Posterior cingulate gyrus (tissue), 11 donors: ENCODE results near the gene TRIO.

ENCODE experiments used
- DNase-seq, 10 donors: peaks; one replicate each; pipeline versions ENCODE4 v3.0.0 to v3.0.0-alpha.2; 2020 to 2021; ENCODE audit warnings: mixed read lengths in 3 of 10
- intact Hi-C: fragments of 100-400 bp; cut with DNase I; formaldehyde crosslinking; loops from one replicate; pipeline ENCODE4 v1.15.1; 2023

The TRIO gene

DNA sequence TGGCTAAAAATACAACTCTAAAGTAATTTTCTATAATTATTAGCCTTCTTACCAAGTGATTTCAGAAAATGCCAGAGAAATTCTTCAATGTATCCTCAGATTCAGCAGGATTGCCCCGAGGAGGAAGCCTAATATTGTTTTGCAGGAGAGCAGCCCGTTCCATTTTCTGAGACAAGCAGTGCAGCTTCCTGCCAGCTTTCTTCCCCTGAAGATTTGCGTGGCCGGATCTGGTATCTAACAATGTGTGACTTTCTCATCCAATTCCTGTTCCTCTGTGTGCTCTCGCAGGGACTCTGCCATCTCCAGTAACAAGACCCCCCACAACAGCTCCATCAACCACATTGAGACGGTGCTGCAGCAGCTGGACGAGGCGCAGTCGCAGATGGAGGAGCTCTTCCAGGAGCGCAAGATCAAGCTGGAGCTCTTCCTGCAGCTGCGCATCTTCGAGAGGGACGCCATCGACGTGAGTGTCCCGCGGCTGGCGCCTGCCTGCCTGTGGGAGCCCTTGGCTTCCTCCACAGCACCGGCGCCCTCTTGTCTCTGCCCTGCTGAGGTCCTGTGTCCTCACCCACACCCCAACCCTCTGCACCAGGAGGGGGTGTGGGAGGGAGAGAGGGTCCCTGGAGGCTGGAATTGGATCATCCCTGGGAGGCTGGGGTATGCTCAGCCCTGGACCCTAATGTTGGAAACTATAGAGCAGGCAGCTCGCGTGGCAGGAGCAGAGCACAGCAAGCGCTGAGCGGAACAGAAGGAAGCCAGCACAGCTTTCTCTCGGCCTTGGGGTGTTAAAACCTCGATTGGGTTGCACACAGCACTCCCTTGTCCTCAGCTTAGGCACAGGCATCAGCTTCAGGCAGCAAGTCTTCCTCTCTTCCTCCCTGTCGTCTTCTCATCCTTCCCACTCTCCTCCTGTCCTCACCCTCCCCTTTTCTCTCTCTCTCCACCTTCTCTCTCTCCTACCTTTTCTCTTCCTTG is 216.2 kb downstream of the TRIO start:
- intact Hi-C loops, result no loop called here
- DNase-seq, result peak in 3 of 10 donors; percentile 43 to 89 (median 85)

DNA sequence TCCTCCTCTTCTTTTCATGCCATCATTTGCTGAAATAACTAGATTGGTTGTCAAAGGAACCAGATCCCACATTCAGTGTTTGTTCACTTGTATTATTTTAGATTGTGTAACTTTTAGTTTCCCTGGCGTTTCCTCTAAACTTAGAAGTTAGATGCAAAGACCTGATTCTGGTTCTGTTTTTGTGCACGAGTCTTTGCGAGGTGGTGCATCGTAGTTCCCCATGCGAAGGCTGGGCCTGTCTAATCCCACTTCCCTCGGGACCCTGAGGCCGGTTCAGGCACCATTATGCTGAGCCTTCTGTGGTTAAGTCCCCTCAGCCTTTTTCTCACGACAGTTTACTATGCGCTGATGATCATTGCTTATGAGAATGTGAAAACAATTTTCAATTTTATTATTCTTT is 219.3 kb downstream of the TRIO start:
- no peak for DNase-seq
- intact Hi-C loops, result no loop called here

DNA sequence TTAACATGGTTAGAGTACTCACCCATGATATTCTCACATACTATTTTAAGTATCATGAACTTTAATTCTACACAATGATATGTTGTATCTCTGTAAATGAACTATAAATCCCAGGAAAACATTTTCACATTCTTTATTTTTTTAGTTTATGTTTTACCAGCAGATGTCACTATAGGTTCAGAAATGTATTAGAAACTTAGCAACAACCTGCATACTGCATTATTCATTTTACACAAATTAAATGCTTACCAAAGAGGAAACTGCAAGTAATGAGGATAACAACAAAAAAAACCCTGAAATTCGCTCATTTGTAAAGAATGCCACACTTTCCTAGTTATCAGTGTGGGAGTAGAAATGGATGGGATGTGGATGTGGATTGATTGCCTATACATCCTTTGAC is 221.0 kb downstream of the TRIO start:
- intact Hi-C loops, result no loop called here
- DNase-seq, result no peak

DNA sequence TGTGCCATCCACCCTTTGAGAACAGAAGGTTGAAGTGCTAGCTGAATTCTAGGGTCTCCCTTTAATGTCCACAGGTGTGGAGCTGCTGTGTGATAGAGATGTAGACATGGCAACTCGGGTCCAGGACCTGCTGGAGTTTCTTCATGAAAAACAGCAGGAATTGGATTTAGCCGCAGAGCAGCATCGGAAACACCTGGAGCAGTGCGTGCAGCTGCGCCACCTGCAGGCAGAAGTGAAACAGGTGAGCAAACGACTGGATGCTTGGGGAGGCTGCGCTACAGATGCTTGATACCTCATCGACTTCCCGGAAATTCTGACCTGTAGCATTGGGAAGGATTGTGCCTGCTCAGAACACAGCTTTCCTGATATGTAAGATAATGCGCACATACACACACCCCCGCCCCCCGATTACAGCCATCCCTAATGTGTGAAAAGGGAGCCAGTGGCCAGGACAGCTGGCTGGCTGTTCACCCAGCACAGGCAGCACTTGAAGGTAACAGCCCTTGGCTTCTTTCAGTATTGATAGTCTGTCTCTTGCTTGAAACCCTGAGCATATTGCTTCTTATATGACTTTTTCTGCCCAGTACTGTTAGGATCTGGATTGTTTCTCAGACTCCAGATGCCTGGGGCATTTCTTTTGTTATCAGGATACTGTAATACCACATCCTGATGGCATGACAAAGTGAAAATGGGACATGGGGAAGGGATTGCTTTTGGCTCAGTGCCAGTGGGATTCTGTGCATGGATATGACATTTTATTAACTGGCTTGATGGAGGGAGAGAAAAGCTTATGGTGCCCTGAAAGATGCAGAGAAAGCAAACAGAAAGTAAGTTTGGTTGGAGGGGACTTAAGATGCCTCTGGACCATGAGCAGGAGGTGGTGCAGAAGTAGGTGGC is 221.7 kb downstream of the TRIO start:
- intact Hi-C loops, result no loop called here
- DNase-seq, result no peak

DNA sequence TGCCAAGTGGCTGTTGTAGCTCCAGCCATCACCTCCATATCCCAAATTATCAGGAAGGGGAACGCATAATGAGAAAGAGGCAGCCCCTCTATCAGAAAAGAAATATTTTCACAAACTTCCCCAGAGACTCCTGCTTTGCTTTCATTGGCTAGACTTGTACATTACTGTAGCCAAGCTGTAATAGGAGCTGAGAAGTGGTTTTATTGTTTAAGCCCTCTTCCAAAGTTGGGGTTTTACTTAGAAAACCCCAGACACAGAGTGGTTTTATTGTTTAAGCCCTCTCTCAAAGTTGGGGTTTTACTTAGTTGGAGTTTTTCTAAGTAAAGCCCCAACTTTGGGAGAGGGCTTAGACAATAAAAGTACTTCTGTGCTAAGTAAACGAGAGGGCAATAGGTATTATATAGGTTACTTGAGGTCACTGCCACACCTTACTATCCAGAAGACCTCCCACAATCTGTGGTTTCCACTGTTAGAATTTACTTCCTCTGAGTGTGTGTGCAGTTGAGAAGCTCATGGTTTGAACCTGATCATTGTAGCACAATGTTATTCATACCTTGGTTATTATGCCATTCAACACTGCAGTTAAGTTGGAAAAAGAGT is 222.8 kb downstream of the TRIO start:
- DNase-seq, result no peak
- intact Hi-C loops, result no loop called here

DNA sequence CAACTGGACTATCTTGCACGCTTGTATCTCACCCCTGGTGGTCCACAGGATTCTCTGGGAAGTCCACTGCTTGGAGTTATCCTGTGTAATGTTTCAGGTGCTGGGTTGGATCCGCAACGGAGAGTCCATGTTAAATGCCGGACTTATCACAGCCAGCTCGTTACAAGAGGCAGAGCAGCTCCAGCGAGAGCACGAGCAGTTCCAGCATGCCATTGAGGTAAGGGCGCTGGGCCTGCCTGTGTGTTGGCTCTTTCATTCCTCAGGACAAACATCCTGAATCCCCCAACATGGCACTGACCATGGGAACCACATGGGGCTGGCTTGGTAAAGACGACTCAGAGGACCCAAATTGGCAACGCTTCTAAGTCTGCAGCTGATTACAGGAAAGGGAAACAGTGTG is 223.6 kb downstream of the TRIO start:
- no peak for DNase-seq
- intact Hi-C loops, result no loop called here

DNA sequence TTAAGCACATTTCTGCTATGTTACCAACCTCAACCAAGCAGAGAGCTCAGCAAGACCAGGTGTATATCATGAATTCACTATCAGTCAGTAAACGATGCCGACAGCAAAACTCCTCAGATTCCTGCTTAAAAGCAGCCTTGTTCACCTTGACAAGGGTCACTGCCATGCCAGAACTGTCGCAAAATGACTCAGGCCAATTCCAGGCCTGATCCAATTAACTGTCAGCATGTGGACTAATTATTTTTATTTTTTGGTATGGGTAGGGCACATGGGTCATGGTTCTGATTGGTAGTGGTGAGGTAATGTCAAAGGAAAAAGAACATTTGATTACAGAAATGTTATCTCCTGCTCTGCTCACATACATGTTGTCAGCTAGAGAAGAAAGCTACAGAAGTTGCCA is 224.2 kb downstream of the TRIO start:
- intact Hi-C loops, result no loop called here
- no peak for DNase-seq

DNA sequence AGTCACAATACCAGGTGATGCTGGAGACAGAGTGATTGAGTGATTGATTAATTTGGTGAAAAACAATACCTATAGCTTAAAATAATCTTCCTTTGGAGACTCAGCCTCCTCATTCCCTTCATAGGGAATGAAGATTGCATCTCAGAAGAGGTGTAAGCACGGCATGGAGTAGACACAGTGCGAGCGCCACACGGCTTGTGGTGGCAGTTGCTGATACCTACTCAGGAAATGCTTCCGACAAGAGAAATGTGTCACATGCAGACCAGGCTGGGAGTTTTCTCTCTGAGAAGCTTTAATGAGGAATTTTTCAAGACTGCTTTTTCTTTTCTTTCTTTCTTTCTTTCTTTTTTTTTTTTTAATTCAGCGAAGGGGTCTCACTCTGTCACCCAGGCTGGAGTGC is 226.6 kb downstream of the TRIO start:
- intact Hi-C loops, result no loop called here
- peak in 5 of 10 donors; percentile 61 to 95 (median 89) for DNase-seq

DNA sequence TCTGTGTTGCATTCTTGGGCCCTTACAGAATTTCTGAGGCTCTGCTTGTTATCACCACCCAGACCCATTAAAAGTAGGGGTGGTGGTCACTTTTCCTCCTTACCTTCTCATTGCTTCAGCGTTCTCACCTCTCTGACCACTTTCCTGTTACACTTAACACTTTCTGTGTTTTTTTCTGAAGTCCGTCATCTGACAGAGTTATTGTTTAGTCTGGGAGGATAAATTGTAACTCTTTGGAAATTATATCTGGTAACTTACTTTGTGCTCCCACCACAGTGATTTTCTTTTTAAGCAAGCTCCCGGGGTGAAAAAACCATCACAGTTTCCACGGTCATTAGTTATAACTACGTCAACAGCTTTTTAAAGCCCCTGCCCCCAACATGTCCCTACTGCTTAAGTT is 227.2 kb downstream of the TRIO start:
- intact Hi-C loops, result no loop called here
- no peak for DNase-seq

DNA sequence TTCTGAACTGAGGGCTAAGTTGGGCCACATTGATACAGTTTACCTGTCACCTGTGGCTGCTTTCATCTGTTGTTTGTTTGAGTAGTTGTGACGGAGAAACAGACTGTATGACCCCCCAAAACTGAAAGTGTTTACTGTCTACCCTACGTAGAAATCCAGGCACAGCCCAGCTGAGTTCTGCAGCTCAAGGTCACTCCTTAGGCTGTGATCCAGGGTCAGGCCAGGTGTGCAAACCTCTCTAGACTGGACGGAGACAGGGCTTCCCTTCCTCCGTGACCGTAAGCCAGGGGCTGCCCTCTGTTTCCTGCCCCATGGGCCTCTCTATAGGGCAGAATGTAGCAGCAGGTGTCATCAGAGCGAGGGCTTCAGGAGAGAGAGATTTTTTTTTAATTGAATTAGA is 230.5 kb downstream of the TRIO start:
- DNase-seq, result no peak
- intact Hi-C loops, result no loop called here

DNA sequence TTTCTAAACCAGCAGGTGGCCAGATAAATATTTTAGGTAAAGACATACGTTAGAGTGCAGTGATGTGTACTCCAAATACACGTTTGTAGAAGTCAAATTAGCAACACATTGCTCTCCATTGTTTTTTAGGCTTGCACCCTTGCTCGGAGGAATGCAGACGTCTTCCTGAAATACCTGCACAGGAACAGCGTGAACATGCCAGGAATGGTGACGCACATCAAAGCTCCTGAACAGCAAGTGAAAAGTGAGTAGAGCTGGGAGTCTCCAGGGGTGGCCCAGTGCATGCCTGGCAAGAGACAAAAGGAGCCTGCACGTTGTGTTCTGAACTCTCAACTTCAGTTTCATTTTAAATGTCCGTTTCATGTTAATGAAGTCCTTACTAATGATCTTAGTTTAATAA is 231.0 kb downstream of the TRIO start:
- DNase-seq, result no peak
- intact Hi-C loops, result no loop called here

DNA sequence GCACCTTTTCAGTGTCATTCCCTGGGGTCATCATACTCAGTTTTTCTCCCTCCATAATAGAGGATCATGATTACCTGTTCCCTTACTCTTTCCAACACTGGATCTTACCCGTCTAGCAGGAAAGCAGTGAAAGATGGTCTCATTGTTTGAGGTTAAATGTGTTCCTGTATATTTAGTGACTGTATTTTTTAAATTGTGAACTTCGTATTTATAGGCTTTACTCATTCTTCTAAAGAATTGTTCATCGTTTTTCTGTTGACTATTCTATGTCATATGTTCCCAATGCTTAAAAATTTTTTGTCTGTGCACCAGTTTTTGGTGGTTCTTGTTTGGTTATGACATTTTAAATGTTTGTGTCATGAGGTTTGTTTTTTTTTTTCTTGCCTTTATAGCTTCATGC is 233.6 kb downstream of the TRIO start:
- no peak for DNase-seq
- intact Hi-C loops, result no loop called here

DNA sequence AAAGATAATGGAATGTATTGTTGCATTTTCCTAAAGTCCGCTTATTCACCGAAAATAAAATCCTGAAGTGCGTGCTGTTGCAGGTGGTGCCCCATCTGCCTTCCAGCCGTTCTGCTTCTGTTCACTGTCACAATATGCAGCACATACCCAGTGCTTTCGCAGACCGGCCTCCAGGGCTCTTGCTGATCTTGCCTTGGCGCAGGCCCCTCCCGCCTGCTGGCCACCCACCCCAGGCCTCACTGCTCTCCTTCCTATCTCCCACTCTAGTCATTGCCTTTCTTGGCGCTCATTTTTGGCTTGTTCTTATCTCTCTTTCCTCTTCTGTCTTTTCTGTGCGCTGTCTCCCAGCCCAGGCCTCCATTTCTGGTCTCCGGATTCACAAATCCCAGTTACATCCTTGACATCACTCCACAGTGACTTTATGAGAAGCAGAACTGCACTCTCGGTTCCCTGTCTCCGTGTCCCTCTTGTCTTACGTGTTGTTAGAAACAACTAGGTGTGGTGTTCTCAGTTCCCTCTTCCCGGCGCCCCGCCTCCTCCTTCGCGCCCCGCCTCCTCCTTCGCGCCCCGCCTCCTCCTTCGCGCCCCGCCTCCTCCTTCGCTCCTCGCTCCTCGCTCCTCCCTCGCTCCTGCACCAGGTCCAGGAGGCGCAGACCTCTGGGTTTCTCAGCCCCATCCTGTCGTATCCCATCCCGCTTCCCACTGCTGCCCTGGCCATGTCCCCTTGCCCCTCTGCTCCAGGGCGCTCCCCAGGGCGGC is 236.8 kb downstream of the TRIO start:
- intact Hi-C loops, result no loop called here
- DNase-seq, result peak in 2 of 10 donors; percentile 88 to 94

DNA sequence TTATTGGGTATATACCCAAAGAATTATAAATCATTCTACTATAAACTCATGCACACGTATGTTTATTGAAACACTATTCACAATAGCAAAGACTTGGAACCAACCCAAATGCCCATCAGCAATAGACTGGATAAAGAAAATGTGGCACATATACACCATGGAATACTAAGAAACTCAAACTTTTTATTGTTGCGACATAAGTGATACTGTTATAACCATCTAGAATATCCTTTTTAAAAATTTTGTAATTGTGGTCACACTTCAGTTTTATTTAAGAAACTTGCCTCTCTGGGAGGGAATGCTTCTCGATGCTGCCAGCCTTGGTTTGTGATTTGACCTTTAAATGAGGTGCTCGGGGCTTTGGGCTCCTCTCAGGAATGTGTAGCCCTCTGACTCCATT is 237.6 kb downstream of the TRIO start:
- DNase-seq, result no peak
- intact Hi-C loops, result no loop called here

DNA sequence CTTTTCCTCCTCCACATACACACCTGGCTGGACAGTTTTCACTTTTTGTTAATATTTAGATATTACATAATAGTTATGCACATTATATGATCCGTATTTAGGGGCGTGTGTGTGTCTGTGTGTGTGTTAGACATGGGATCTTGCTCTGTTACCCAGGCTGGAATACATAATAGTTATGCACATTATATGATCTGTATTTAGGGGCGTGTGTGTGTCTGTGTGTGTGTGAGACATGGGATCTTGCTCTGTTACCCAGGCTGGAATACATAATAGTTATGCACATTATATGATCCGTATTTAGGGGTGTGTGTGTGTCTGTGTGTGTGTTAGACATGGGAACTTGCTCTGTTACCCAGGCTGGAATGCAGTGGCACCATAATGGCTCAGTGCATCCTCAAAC is 239.5 kb downstream of the TRIO start:
- no peak for DNase-seq
- intact Hi-C loops, result no loop called here

DNA sequence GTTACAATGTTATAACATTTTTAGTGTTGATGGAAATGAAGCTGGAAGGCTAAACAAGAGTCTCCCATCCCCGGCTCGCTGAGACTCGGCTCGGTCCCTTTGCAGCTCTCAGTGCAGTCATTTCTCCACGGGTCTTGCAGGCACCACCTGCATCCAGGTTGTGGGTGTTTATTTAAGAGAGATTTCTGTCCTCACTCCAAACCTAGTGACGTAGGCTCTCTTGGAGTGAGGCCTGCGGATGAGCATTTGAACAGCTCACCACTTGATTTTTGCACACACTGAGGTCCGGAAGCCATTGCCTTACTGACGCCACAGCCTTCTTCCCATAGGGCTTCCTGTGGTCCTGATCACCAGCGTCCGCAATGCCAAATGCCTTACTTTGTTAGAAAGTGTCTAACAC is 240.8 kb downstream of the TRIO start:
- peak in 2 of 10 donors; percentile 76 to 82 for DNase-seq
- intact Hi-C loops, result no loop called here

DNA sequence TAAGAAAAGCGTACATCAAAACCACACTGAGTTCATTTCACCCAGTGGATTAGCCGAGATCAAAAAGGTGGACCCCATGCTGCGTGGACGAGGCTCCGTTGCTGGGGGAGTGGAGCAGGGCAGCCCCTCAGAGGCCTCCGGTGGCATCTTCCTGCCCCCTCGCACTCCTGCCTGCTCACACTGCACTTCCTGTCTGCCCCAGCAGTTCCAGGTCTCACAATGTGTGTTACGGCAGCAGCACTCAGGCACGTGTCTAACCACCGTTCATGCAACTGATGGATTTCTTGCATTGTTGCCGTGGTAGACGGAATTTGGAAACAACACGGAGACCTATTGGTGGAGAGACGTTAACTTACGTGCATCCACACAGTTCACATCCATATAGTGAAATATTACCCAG is 241.9 kb downstream of the TRIO start:
- intact Hi-C loops, result no loop called here

DNA sequence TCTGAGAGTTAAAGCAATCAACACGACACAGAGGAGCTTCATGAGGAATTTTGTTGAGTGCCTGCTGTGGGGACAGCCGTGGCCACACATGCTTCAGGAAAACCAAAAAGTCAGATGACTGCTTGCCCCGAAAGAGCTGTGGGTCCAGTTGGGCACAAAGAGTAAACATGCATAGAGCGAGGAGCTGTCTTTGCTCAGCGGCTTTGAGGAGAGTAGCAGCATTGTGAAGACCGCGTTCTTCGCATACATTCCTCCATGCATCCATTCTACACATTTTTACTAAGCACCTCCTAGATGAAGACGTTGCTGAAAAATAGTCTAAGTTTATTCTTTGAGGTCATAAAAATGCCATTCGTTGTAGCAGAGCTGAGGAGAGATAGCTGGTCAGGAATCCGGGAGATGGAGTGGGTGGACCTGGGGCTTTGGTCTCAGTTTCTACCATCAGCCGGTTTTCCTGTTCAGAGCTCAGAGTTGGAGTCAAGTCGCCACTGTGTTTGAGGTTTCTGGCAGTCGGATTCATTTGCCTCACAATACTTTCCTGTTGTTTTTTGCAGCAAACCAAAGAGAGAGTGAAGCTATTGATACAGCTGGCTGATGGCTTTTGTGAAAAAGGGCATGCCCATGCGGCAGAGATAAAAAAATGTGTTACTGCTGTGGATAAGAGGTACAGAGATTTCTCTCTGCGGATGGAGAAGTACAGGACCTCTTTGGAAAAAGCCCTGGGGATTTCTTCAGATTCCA is 243.9 kb downstream of the TRIO start:
- intact Hi-C loops, result no loop called here

More for the DNA sequence above, 241.9 kb downstream of the TRIO start:
- no peak for DNase-seq

DNA sequence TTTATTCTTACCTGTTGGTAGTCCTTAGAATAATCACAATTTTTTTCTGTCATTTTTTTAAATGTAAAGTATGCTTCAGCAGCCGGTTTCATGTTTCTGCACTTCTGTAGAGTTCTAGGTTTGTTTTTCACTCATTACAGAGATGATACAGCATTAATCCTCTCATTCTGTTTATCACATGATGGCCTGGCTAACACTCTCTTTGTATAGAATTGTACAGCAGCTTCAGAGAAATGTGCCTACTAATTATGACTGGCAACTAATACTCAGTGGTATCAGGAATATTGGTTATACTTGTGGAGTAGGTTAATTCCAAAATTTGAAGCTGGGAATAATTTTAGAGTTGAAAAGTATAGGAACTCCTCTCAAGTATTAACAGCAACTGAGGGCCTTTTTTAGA is 245.6 kb downstream of the TRIO start:
- DNase-seq, result no peak
- intact Hi-C loops, result no loop called here

More for the DNA sequence above, 243.9 kb downstream of the TRIO start:
- DNase-seq, result no peak
